CD4-positive, alpha-beta T cell treated with Interferon alpha-2 for 1 hour (primary cell): ENCODE results near the gene UVRAG.

ENCODE experiments used
- DNase-seq, 2 donors: peaks; one replicate each; pipeline ENCODE4 v3.0.0-alpha.2; 2020 to 2022

The UVRAG gene

DNA sequence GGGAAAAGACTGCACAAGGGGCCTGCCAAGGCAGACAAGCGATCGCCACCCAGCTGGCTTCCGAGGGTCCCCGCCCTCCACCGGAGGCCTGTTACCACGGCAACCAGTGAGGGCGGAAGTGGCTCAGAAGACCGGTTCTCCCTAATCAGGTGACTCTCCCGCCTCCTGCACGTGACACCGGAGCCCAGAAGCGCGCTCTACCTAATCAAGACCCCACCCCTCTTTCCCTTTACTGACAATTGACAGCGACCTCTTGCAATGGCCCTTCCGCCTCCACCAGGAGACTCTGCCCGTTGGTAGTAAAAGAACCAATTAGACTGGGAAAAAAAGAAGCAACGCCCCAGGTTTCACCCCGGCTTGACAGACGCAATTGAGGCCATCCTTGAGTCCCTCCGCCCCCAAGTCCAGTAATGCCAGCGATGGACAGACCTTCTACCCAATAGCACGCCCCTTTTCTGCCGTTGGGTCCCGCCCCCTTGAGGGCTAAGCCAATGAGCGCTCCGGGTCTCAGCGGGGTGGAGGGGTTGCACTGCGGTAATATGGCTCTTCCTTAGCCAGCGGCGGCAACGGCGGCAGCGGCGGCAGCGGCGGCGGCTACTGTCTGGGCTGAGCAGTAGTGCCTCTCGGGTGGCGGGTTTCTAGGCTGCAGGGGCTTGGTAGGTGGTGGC, at the start of gene UVRAG:
Gene UVRAG (plus strand): TSS at position 534 of the 668 bp plus-strand sequence. CDS start 198 bp downstream, outside the sequence.
- peak; percentile 99 for DNase-seq

DNA sequence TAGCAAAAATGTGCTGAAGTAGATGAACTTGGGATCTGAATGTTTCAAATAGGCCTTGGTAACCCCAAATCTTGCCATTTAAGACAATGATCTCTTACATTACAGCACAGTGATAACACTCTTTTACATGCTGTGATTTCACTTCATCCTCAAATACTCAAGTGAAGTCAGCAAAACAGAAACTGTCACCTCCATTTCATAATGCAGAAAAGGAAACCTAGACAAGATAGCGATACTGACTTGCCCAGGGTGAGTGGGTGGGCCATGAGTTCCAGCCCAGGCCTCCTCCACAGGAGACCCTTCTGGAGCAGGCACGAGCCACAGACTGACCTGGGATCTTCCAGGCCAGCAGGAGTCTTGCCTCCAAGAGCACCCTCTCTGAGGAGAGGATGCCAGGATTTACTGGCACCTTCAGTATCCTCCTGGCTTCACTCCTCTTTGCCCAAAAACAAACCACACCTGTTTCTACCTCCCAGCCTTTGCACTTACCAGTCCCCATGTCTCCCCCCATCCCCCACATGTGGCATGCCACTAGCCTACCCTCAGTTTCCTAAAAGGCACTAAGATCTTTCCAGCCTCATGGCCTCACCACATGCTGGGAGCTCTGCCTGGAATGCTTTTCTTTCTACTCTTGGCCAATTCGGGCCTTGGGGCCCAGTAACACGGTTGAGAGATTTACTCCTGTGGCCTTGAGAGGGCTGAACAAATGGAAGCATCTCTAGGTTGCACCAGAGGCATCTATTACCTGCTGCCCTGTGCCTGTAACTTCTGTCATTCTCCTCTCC, 48.4 kb upstream of the UVRAG start:
- no peak for DNase-seq

DNA sequence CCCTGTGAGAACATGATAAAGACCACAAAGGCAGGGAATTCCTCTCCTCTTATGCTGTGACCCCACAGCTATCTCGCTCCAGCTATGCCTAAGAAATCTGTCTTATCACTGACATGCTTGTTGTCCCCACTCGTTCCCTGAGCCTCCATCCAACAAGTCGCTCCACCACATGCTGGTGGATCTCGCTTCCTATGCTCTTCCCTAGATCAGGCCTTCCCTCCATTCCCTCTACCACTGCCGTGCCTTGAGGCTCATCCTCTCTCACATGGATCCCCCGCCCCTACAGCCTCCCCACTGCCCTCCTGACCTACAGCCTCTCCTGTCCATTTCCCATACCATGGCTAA, 47.8 kb upstream of the UVRAG start:
- DNase-seq, result no peak

DNA sequence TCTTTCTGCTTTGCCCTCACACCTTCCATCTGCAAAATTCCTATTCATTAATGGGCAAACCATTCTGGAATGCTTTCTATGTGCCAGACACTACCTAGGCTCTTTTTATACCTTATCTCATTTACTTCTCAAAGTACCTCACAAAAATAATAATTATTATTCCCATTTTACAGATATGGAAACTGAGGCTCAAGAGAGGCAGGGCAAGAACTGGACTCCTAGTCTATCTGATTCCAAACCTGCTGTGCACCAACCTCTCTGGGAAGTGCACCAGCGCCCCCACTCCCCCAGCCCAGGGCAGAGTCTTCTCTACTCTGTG, 47.3 kb upstream of the UVRAG start:
- DNase-seq, result no peak

DNA sequence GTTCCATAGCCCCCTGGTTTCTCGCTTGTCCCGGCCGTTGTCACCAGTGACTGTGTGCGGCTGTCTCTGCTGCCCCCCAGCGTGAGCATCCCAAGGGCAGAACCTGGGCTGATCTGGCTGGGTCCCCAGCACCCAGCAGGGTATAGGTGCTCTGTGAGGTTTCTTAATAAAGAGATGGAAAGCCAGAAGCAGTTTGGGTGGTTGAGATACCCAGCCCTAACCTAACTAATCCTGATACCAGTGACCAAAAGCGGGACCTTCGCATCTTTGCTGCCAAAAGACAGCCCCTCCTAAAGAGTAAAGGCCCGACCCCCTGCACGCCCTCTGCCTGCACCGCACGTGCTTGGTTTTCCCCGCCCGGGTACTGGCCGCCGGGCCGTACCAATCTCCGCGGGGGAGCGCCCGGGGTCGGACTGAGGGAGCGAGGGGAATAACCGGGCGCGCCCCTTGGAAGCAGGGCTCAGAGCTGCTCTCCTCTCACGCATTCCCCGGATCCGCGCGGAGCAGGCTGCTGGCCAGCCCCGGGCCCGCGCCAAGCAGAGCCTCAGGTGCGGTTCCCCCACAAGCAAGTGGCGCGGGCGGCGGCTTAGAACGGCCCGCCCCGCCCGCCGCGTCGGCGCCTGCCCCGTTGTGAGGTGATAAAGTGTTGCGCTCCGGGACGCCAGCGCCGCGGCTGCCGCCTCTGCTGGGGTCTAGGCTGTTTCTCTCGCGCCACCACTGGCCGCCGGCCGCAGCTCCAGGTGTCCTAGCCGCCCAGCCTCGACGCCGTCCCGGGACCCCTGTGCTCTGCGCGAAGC, 46.7 kb upstream of the UVRAG start, which contains the start of gene DGAT2:
Gene DGAT2 (plus strand): TSS at position 667 of the 797 bp plus-strand sequence. CDS start 214 bp downstream, outside the sequence.
- DNase-seq, result peak; percentile 72 to 77

DNA sequence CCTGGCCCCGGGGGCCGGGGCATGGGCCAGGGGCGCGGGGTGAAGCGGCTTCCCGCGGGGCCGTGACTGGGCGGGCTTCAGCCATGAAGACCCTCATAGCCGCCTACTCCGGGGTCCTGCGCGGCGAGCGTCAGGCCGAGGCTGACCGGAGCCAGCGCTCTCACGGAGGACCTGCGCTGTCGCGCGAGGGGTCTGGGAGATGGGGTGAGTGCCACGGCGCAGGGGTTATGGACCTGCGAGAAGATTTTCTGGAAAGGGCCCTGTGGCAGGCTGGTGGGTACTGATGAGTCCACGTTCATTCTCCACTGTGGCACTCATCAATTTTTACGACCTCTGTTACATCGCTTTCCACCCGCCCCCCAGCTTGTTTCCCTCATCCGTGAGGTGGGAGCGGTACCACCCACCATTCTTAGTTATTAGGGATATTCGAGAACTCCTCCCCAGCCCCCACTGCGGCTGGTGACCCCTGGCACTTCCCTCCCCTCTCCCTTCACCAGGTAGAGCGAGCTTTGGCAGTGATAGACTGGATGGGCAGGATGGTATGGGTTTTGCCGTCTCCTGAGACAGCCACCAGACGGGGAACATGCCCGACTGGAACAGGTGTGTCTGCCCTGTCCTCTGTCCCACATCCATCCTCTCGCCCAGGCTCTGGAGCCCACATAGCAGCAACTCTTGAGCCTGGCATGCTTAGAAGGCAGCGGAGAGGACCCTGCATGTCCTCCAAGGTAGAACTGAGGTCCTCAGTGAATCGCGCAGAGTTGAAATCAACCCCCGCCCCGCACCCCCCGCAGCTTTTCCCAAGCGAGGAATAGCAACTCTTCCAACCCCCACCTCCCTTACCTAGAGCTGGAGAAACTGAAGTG, 45.9 kb upstream of the UVRAG start:
- DNase-seq, result no peak

DNA sequence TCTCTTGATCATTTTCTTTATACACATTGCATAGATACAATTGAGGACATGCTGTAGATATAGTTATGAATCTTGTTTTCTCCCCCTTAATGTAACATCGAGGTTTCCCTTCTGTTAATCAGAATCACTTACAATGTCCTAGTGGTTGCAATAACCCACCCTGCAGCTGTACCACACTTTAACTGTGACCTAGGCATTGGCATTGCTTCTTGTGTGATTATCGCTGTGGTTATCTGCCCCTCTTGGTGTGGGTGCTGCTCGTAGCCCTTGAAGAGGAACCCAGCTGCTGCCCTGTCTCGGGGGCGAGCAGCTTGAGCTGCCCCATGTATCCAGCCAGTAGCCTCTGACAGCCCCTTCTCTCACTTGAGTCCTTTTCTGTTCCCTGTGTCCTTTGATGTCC, 44.9 kb upstream of the UVRAG start:
- DNase-seq, result no peak

DNA sequence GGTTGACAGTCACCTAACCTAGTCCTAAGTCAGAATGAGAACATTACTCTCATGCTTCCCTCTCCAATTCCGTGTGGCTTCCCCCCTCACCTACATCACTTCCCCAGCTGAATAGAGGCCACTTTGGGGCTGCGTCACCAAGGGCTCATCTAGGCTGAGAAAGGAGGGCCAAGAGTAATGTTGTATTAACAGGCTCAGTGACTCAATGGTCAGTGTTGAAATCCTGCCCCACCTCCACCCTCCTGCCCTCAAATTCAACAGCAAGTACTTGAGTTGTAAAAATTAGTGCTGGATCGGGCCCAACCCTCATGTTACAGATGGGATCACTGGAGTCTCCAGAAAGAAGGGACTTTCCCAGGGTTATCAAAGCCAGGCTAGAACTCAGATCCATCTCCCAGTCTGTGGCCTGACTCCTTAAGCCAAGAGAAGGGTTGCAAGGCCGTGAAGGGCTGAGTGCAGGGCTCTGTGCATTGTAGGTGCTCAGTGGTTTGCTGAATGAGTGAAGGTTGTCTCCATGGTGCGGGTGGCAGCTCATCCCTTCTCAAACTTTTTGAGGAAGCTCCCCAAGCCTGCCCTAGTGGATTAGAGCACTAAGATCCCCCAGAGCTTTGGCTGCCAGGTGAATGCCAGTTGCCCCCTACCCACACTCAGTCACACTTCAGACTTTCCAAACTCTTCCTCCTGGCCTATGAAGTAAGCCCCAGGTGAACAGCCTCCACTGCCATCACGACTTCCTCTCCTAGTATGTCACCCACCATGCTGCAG, 43.2 kb upstream of the UVRAG start:
- DNase-seq, result peak in 1 of 2 donors; percentile 69

DNA sequence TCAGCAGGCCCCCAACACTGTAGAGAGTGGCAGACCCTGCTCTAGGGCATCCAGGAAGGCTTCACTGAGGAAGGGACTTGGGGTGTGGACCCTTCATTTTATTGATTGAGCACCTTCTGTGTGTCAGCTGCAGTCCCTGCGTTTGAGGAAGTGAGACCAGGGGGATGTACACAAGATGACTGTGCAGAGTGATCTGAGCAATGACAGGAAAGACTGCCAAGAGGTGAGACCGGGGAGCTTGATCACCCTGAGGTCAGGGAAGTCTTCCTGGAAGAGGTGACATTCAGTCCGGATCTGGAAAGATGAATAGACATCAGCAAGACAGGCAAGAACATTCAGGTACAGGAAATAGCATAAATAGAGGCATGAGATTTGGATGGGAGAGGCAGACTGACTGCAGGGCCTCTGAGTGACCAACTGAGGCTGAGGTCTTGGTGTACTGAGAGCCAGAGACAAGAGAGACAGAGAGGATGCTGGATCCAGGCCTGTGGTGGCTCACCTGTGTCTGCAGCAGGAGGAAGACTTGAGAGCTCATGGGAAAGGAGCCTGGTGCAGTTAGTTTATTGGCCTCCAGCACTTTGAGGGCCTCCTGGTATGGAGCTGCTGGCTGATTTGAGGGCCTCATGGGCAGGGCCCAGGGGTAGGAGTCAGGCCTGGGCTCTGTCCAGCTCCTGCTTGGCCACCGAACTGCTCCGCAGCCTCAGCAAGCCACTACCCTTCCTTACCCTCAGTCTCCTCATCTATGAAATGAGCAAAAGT, 41.2 kb upstream of the UVRAG start:
- peak; percentile 18 to 71 for DNase-seq

DNA sequence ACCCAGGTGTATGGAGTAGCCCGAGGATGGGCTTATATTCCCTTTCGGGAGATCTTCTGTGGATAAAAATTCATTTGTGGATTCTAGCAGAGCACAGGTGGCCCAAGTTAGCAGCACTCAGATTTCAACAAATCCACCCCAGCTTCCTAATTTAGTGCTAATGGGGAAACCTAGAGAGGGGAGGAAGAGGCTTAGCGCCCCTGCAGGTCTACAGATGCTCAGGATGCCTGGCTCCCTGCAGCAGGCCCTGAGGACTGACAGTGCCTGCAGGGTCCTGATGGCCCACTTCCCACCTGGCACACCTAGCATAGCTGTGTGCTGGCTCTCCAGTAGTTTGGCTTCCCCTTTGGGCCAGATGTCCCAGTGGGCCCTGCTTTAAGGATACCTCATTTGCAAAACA, 40.0 kb upstream of the UVRAG start:
- DNase-seq, result no peak

DNA sequence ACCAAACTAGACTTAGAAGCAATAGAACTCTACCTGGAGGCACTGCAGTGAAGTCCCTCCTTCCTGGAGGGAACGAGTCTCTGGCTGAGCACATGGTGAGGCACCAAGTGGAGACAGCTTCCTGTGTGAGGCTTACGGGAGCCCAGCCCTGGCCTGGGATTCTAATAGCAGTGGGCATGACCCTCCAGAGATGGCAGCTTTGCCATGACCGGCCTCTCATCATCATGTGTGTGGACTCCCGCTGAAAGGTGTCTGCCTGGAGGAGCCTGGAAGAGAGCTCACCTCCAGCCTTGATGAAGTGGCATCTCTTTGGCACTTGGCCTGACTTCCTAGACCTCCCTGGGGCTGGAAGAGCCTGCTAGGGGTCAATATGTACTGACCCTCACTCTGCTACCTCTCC, 38.5 kb upstream of the UVRAG start:
- no peak for DNase-seq

DNA sequence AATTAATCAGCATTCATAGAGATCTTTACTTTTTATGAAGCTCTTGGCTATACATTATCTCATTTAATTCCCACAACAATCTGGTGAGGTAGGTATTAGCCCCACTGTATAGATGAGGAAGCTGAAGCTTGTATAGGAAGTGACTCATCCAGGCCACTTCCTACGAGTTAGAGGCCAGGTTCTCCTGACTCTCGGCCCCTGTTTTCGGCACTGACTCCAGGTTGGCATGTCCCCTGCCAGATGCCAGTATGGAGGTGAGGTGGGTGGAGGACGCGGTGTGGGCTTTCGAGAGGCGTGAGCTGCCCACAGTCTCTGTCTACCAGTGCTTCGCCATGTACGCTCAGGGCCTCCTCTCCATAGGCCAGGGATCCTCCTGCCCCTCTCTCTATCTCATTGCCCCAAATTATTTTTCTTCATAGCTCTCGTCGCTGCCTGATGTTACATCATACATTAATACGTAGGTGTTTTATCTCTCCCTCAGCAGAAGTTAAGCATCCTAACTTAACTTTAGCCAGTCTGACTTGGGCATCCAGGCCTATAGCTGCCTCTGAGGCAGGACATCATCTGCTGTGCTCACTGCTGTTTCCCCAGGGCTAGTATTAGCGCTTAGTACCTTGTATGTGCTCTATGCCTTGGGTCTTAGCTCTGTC, 37.4 kb upstream of the UVRAG start:
- no peak for DNase-seq

DNA sequence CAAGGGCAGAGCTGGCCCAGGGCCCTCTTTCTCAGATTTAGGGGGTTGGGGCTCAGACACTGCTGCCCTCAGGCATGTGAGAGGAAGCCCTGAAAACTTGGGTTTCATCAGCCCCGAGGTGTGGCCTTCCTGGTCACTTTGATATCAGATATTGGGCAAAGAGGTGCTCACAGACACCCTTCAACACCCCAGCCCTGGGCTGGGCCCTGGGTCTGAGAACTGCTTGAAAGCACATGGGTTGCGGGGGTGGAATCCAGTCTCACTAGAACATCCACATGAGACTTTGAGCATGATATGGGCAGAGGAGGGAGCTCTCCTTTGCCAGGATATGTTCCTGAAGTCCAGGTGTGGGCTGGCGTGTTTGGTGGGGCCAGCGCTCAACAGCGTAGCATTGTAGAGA, 36.0 kb upstream of the UVRAG start:
- DNase-seq, result no peak

DNA sequence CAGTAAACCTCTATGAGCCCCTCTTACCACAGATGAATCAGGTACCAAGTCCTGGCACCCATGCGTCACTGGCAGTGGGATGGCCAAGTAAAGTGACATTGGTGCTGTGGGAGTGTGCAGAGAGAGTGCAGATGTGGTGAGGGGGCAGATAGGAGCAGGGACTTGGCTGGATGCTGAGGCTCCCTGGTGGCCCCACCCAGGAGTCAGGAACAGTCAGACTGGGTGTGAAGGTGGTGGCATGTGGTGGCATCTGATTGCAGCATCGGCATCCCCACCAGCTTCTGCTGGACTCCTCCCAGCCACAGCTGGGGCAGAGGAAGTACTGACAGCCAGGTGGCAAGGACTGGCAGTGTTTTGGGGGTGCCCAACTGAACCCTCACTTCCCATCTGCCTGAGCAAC, 35.0 kb upstream of the UVRAG start:
- no peak for DNase-seq

DNA sequence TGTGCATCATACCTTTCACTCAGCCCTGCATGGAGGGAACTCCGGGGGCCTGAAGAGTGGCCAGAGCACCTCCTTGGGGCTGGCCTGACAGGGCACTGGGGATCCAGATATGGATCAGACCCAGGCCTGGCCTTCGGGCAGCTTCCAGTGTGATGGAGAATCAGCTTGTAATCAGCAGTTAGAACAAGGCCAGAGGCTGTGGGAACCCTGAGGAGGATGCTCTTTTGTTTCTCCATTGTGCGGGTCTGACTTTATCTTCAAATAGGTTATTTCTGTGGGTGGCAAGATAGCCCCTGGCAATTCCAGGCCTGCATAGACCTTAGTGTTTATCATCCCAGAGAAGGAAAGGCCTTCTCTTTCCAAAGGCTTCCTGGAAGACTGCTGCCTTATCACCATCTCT, 34.1 kb upstream of the UVRAG start:
- DNase-seq, result no peak

DNA sequence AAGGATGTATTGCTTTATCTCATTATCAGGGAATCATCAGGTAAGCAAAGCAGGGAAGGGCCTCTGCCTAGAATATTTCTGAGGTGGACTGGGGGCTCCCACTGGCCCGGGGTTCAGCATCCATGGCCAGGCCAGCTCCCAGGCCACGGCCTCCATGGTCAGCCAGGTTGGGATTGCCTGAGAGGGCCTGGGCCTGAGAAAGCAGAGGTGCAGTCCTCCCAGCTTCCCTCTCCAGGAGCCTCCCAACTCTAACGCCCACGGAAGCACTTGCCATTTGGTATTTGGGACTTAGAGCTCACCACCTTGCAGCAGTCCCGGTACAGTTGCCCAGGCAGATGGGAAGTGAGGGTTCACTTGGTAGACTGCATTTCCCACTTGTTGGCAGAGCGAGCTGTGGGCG, 33.7 kb upstream of the UVRAG start:
- no peak for DNase-seq

DNA sequence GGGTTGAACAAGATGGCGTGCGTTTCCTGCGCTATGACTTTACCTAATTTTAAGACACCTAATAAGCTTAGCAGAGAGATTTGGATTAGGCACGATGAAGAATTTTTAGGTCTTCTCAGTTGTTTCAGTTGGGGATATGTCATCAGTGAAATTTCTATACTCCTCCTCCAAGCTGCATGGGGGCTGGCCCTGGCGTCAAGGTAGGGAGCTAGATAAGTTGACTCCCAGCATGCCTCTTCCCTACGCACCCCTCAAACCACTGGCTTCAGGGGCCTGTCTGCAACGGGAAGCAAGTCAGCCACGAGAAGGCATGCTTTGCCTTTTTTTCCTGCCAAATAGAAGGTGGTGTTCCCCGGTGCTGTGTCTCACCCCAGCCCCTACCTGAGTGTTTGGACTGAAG, 33.2 kb upstream of the UVRAG start:
- DNase-seq, result no peak

DNA sequence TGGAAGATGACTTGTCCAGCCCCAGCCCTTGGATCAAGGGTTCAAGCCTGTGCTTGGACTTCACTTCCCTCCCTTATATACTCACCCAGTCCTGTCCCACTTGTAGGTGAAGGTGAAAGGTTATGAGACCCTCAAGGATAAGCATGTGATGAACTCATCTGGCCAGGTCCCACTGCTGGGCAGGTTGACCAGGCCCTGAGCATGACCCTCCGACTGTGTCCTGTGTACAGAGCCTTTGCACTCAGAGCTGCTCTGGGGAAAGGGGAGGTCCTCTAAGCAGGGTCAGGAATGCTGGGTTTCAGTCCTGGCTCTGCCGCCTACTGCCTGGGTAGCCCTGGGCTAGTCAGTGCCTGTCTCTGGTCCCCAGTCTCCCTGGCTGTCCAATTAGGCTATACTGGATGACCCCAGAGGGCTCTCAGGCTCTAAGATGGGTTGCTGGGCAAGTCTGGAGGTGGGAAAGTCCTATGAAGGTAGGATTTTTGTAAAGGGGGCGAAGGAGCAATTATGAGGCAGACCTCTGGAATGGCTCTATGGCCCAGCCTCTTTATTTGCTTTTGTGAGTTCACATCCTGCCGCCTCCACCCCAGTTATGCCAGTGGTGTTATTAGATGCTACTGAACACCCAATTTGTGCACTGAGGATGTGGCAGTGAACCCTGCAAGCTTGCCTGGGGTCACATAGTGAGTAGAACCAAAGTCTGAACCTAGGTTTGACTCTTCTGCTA, 32.3 kb upstream of the UVRAG start:
- DNase-seq, result no peak

DNA sequence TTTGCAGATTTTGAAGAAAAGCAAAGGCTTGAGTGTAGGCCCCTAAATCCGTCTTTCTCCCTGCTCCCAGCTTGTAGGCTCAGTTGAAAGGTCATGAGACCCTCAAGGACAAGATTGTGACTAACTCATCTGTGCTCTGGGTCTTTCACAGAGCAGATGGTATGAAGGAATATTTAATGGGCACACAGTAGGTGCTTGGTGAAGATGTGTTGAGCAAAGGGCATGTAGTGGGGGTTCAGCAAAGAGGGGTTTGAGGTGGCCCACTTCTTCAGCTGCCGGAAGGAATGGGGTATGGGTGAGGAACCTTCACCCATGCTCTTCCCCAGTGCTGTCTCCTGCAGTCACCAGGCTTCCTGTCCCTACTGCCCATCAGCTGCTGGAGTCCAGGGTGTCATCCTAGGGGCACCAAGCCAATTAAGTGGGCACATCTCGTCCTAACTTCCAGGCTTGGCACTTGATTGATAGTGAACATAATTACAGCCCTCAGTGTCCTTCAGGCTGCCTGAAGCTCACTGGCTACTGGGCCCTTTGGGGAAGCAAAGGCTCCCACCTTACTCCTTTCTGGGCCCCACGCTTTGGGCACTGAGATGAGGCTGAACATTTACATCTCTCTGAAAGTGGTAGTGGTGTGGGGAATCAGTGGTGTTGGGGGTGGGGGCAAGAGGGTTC, 31.5 kb upstream of the UVRAG start:
- no peak for DNase-seq

DNA sequence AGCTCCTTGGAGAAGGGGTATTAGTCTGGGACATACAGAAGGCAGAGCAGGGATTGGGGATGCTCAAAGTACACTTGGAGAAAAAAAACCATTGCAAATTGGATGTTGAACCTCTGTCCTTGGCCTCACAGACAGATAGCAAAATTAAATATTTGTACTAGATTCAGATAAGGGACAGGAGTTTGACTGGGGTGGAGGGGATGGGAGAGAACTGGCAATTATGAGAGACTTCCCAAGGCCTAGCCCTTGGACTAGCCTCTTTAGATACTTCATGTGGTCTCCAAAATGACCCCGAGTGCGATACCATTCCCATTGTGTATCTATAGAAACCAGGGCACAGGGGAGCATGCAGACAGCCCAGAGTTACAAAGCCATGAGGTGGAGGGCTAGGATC, 30.9 kb upstream of the UVRAG start:
- no peak for DNase-seq
